ENCODE data around the gene SAMM50. TPM values are rescaled to one million over a fixed set of nuclear protein-coding genes. Genes with fewer than 3 reads are reported as not detected.
A peak's percentile ranks its signal among the peaks of the same experiment; 100 is the strongest.

SAMM50 gene
- total and polyA plus RNA-seq, 7 donors: 59.3 to 105 (median 80.0) TPM

DNA sequence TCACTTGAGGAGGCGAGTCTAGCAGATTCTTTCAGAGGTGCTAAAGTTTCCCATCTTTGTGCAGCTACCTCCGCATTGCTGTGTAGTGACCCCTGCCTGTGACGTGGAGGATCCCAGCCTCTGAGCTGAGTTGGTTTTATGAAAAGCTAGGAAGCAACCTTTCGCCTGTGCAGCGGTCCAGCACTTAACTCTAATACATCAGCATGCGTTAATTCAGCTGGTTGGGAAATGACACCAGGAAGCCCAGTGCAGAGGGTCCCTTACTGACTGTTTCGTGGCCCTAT, 8.9 kb upstream of the SAMM50 start:
- WGBS, 3 donors: 69 to 77% (median 77%) methylated on average over 7 of the region's 7 CpGs
- no peak for DNase-seq
- Histone ChIP-seq H3K9me3 (peaks cover 7% of the 10 kb centered on the region), H3K4me3 (no peak overlapping the region), H3K4me1 (no peaks in the 10 kb centered on the region), H3K27me3 (ENCODE audit: insufficient read depth in 3 of 3, low read length in 2 of 3) (no peaks in the 10 kb centered on the region), H3K27ac (no peak overlapping the region), H3K36me3 (ENCODE audit: insufficient read depth in 1 of 2, low read depth in 1 of 2) (peaks cover 0 to 4% of the 10 kb centered on the region in 2 donors)
- TF ChIP-seq CTCF (IDR thresholded peaks at IDR 0.05): no peak
- peak in 1 of 4 donors; percentile 5 for ATAC-seq
- intact Hi-C loops (cut with DNase I): no loop called here

DNA sequence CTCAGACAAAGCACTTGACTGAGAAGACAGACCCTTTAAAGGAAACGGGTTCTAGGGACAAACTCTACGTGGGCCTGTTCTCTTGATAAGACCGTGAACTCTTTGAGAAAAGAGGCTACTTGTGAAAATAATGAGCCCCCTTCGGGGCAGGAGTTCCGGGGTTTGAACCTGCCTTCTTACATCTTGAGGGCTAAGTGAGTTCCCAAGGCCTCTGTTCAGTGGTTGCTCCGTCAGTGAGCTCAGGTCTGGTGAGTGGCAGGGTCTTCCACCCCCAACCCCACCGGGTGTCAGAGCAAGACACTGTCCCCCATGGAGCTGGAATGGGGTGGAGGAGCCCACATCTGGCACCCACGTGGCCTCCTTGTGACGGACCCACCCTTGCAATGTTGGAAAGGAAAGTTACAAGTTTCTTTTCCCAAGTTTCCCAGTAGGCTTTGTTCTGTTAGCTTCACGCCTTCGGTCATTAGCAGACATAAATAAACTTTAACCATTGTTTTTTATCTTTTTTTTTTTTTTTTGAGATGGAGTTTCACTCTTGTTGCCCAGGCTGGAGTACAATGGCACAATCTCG, 6.3 kb upstream of the SAMM50 start:
- peaks cover 3% of the 10 kb centered on the region for H3K4me1 ChIP-seq
- intact Hi-C loops (cut with DNase I): no loop called here
- H3K4me3 ChIP-seq: no peak overlapping the region
- no peak for TF ChIP-seq CTCF (IDR thresholded peaks at IDR 0.05)
- WGBS, 3 donors: 83 to 86% (median 84%) methylated on average over 12 of the region's 12 CpGs
- no peak for DNase-seq
- H3K36me3 ChIP-seq (ENCODE audit: insufficient read depth in 1 of 2, low read depth in 1 of 2): no peaks in the 10 kb centered on the region
- H3K9me3 ChIP-seq: no peaks in the 10 kb centered on the region
- no peak for ATAC-seq
- H3K27me3 ChIP-seq (ENCODE audit: insufficient read depth in 3 of 3, low read length in 2 of 3): no peaks in the 10 kb centered on the region
- H3K27ac ChIP-seq: no peak overlapping the region

- WGBS, 3 donors: 77 to 83% (median 77%) methylated on average over 5 of the region's 5 CpGs
- Histone ChIP-seq H3K27ac (no peak overlapping the region), H3K27me3 (ENCODE audit: insufficient read depth in 3 of 3, low read length in 2 of 3) (no peaks in the 10 kb centered on the region), H3K9me3 (no peaks in the 10 kb centered on the region), H3K36me3 (ENCODE audit: insufficient read depth in 1 of 2, low read depth in 1 of 2) (no peaks in the 10 kb centered on the region), H3K4me1 (peaks cover 17% of the 10 kb centered on the region), H3K4me3 (no peak overlapping the region)
- no peak for DNase-seq
- intact Hi-C loops (cut with DNase I): loop anchor here in 1 of 2 donors (10.0 kb wide), 1 partner anchor 127 kb away; no protein-coding TSS in a partner anchor
- TF ChIP-seq CTCF (IDR thresholded peaks at IDR 0.05): no peak
- ATAC-seq: no peak
These were observed 3.9 kb upstream of the SAMM50 start for GRCh38 chr22:43951391-43951790.

DNA sequence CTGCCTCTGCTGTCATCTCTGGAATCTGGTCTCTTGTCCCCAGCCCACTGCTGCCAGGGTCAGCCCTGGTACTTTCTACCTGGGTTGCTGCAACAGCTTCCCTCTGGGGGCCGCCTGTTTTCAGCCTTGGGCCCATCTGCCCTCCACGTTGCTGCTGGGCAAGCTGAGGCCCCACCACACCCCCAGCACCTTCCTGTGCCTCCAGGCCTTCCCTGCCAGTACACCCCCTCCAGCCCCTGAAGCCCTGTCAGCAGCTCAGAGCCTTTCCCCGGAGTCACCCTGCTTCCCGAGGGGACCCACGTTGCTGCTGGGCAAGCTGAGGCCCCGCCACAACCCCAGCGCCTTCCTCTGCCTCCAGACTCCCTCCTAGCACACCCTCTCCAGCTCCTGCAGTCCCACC, 3.3 kb upstream of the SAMM50 start:
- no peak overlapping the region for H3K27ac ChIP-seq
- no peak overlapping the region for H3K4me3 ChIP-seq
- intact Hi-C loops (cut with DNase I): loop anchor here in 1 of 2 donors (10.0 kb wide), 1 partner anchor 127 kb away; no protein-coding TSS in a partner anchor
- TF ChIP-seq CTCF (IDR thresholded peaks at IDR 0.05): no peak
- H3K4me1 ChIP-seq: peaks cover 22% of the 10 kb centered on the region
- H3K9me3 ChIP-seq: no peaks in the 10 kb centered on the region
- no peak for ATAC-seq
- H3K27me3 ChIP-seq (ENCODE audit: insufficient read depth in 3 of 3, low read length in 2 of 3): no peaks in the 10 kb centered on the region
- H3K36me3 ChIP-seq (ENCODE audit: insufficient read depth in 1 of 2, low read depth in 1 of 2): no peaks in the 10 kb centered on the region
- 41 to 63% (median 59%) methylated on average over 7 of the region's 7 CpGs for WGBS, 3 donors
- DNase-seq: no peak
